ENCODE data around the gene SLC16A6. TPM values are rescaled to one million over a fixed set of nuclear protein-coding genes. Genes with fewer than 3 reads are reported as not detected.

The SLC16A6 gene
- total RNA-seq, 4 donors from 2014 or later: 9.2 to 20.9 (median 17.8) TPM

GRCh38 chr17:68248891-68249290, 42.0 kb downstream of the SLC16A6 start:
- no peak for DNase-seq
- H3K4me3 ChIP-seq: peak overlapping the region in 3 of 4 donors; percentile 74 to 89 (median 85)
- peaks cover 10 to 32% (median 15%) of the 10 kb centered on the region in 3 donors for H3K4me1 ChIP-seq
- 50 to 59% methylated on average over 5 of the region's 5 CpGs for WGBS, 2 donors
- peaks cover 0 to 36% (median 0%) of the 10 kb centered on the region in 3 donors for H3K36me3 ChIP-seq
- no peaks in the 10 kb centered on the region for H3K27me3 ChIP-seq
- H3K27ac ChIP-seq: peak overlapping the region; percentile 95 to 99 (median 98)
- intact Hi-C loops (cut with DNase I): no loop called here
- no peaks in the 10 kb centered on the region for H3K9me3 ChIP-seq
- TF ChIP-seq POLR2A (IDR thresholded peaks at IDR 0.05): no peak
- TF ChIP-seq, protein P1, sequence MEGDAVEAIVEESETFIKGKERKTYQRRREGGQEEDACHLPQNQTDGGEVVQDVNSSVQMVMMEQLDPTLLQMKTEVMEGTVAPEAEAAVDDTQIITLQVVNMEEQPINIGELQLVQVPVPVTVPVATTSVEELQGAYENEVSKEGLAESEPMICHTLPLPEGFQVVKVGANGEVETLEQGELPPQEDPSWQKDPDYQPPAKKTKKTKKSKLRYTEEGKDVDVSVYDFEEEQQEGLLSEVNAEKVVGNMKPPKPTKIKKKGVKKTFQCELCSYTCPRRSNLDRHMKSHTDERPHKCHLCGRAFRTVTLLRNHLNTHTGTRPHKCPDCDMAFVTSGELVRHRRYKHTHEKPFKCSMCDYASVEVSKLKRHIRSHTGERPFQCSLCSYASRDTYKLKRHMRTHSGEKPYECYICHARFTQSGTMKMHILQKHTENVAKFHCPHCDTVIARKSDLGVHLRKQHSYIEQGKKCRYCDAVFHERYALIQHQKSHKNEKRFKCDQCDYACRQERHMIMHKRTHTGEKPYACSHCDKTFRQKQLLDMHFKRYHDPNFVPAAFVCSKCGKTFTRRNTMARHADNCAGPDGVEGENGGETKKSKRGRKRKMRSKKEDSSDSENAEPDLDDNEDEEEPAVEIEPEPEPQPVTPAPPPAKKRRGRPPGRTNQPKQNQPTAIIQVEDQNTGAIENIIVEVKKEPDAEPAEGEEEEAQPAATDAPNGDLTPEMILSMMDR (IDR thresholded peaks at IDR 0.05): no peak

- Histone ChIP-seq H3K27ac (peak overlapping the region; percentile 95 to 99 (median 98)), H3K9me3 (no peaks in the 10 kb centered on the region), H3K36me3 (peaks cover 0 to 30% (median 0%) of the 10 kb centered on the region in 3 donors), H3K4me1 (peaks cover 10 to 32% (median 15%) of the 10 kb centered on the region in 3 donors), H3K27me3 (no peaks in the 10 kb centered on the region), H3K4me3 (peak overlapping the region; percentile 74 to 97 (median 87))
- TF ChIP-seq, protein P1 (IDR thresholded peaks at IDR 0.05): no peak
- no peak for TF ChIP-seq POLR2A (IDR thresholded peaks at IDR 0.05)
- 2 to 10% methylated on average over 3 to 14 of the region's 19 CpGs for WGBS, 2 donors
- no peak for DNase-seq
- intact Hi-C loops (cut with DNase I): no loop called here
These were observed 42.6 kb downstream of the SLC16A6 start for GRCh38 chr17:68248199-68248825.

- H3K4me1 ChIP-seq: peaks cover 10 to 32% (median 15%) of the 10 kb centered on the region in 3 donors
- peak within 1 kb of the TSS; percentile 95 to 99 (median 98) for H3K27ac ChIP-seq
These were observed 43.3 kb downstream of the SLC16A6 start, which contains the start of gene AMZ2 for GRCh38 chr17:68247445-68248198. Gene AMZ2 (plus strand): TSS chr17:68248043. CDS start chr17:68250188, 2,145 bp downstream.

GRCh38 chr17:68246271-68247028, 44.5 kb downstream of the SLC16A6 start:
- intact Hi-C loops (cut with DNase I): no loop called here
- TF ChIP-seq, protein P1 (IDR thresholded peaks at IDR 0.05): no peak
- no peak for TF ChIP-seq POLR2A (IDR thresholded peaks at IDR 0.05)
- no peaks in the 10 kb centered on the region for H3K9me3 ChIP-seq
- peak overlapping the region in 1 of 4 donors; percentile 99 for H3K27ac ChIP-seq
- WGBS, 2 donors: 91 to 93% methylated on average over 23 of the region's 24 CpGs
- H3K4me1 ChIP-seq: peaks cover 10 to 32% (median 15%) of the 10 kb centered on the region in 3 donors
- peaks cover 0 to 12% (median 0%) of the 10 kb centered on the region in 3 donors for H3K36me3 ChIP-seq
- no peak for DNase-seq
- H3K27me3 ChIP-seq: no peaks in the 10 kb centered on the region
- peak overlapping the region in 2 of 4 donors; percentile 85 to 89 for H3K4me3 ChIP-seq

More at GRCh38 chr17:68247445-68248198, 43.3 kb downstream of the SLC16A6 start, which contains the start of gene AMZ2:
- intact Hi-C loops (cut with DNase I): no loop called here
- peak within 1 kb of the TSS; percentile 74 to 97 (median 87) for H3K4me3 ChIP-seq
- 1 to 2% methylated on average over 13 to 29 of the region's 97 CpGs for WGBS, 2 donors
- H3K36me3 ChIP-seq: peaks cover 0 to 23% (median 0%) of the 10 kb centered on the region in 3 donors
- TF ChIP-seq, protein P1 (IDR thresholded peaks at IDR 0.05): peak in 1 of 6 experiments; percentile 9
- peak in 3 of 4 donors; percentile 89 to 99 (median 89) for TF ChIP-seq POLR2A (IDR thresholded peaks at IDR 0.05)
- no peaks in the 10 kb centered on the region for H3K9me3 ChIP-seq
- no peaks in the 10 kb centered on the region for H3K27me3 ChIP-seq
- DNase-seq: peak; percentile 57

Measured in esophagus squamous epithelium (tissue), 5 donors.